ENCODE measurements around the gene AJM1.
"Not testable (repeated sequence)": the region's sequence is repeated elsewhere in the genome, so short reads cannot be mapped to it uniquely, and the experiment has no call there.

Gene AJM1

GRCh38 chr9:136857581-136858412 lies 15.5 kb downstream of the AJM1 start:
- DNase-seq = peak; percentile 38

GRCh38 chr9:136858452-136858843 lies 16.2 kb downstream of the AJM1 start:
- peak; percentile 44 for DNase-seq

- DNase-seq = peak; percentile 74
Observed at GRCh38 chr9:136858844-136859757, 16.8 kb downstream of the AJM1 start.

- DNase-seq = peak; percentile 33
Observed at GRCh38 chr9:136860529-136860928, 18.3 kb downstream of the AJM1 start.

GRCh38 chr9:136860933-136861873 lies 18.9 kb downstream of the AJM1 start:
- peak; percentile 39 for DNase-seq

GRCh38 chr9:136861874-136862457 lies 19.7 kb downstream of the AJM1 start:
- DNase-seq = no peak

- DNase-seq = peak; percentile 34
Observed at GRCh38 chr9:136862849-136863622, 20.8 kb downstream of the AJM1 start.

GRCh38 chr9:136863623-136864273 lies 21.5 kb downstream of the AJM1 start:
- DNase-seq = no peak

- peak; percentile 33 for DNase-seq
Observed at GRCh38 chr9:136865041-136865767, 22.9 kb downstream of the AJM1 start.

GRCh38 chr9:136865768-136866103 lies 23.5 kb downstream of the AJM1 start:
- peak; percentile 46 for DNase-seq

- DNase-seq = not testable (repeated sequence)
Observed at GRCh38 chr9:136866898-136867421, 24.7 kb downstream of the AJM1 start.

- no peak for DNase-seq
Observed at GRCh38 chr9:136867480-136867879, 25.2 kb downstream of the AJM1 start.

GRCh38 chr9:136867917-136868316 lies 25.6 kb downstream of the AJM1 start:
- DNase-seq = peak; percentile 36

GRCh38 chr9:136868644-136869043 lies 26.4 kb downstream of the AJM1 start:
- DNase-seq = peak; percentile 38

- DNase-seq = not testable (repeated sequence)
Observed at GRCh38 chr9:136869611-136870010, 27.3 kb downstream of the AJM1 start.

GRCh38 chr9:136875155-136875554 lies 32.9 kb downstream of the AJM1 start:
- no peak for DNase-seq

- no peak for DNase-seq
Observed at GRCh38 chr9:136876476-136876875, 34.2 kb downstream of the AJM1 start.

GRCh38 chr9:136880651-136881050 lies 38.4 kb downstream of the AJM1 start:
- no peak for DNase-seq

GRCh38 chr9:136881691-136882108 lies 39.4 kb downstream of the AJM1 start:
- DNase-seq = no peak

Data from right forelimb (tissue), 1 donor.